Measurements from ENCODE around the gene MRPL21. TPM values are rescaled to one million over a fixed set of nuclear protein-coding genes. Genes with fewer than 3 reads are reported as not detected.
A peak's percentile ranks its signal among the peaks of the same experiment; 100 is the strongest.

The MRPL21 gene
- total and polyA plus RNA-seq, 9 of the 15 experiments (the other 6 are each of a cell fraction or from before 2014, with no cell fraction given), result 196 to 618 (median 232) TPM

DNA sequence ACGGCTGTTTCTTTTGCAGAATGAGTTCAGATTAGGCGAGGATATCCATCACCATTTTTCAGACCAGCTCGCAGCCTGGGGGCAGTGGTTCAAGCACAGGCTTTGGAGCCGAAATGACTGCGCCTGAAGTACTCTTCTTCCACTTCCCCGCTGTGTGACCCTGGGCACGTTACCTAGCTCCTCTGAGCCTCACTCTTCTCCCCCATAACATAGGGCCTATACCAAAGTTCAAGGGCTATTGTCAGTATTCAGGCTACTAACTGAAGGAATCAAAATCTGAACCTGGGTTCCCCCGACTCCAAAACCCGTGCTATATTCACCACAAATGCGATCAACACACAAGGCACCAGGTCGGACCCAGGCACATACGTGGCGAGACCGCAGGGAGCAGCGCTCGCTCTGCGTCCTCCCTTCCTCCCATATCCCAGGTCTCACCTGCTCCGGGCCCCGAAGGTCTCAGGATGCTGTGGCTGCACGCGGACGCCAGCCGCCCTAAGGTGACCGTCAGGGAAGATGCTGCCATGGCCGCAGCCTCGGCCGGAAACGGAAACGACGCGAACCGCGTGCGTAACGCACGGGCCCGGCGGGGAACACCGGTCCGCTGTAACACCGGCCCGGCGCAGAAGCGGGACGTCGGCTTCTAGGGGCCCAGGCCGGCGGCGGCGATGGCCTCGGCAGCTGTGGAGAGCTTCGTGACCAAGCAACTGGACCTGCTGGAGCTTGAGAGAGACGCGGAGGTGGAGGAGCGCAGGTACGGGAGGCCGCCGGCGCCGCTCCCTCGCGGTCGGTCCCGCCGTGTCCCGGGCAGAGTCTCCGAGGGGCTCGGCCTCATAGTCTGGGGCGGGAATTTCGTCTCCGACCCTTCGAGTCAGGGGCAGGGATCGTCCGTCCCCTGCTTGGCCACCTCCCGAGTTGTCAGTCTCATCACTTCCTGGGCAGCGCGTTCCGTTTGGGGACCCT is at the start of gene MRPL21, which contains the start of gene IGHMBP2 (continued):
- no peak for TF ChIP-seq BRF2 (IDR thresholded peaks at IDR 0.05; ENCODE audit: borderline replicate concordance, insufficient read depth, insufficient read length)
- TF ChIP-seq ELK1 (CRISPR knock-in tag; IDR thresholded peaks at IDR 0.05), result no peak
- TF ChIP-seq NFXL1 (CRISPR knock-in tag; IDR thresholded peaks at IDR 0.05), result no peak
- TF ChIP-seq LEF1 (IDR thresholded peaks at IDR 0.05), result no peak
- TF ChIP-seq ZNF140 (CRISPR knock-in tag; IDR thresholded peaks at IDR 0.05), result no peak
- TF ChIP-seq NFIX (CRISPR knock-in tag; IDR thresholded peaks at IDR 0.05; ENCODE audit: low read depth), result no peak
- TF ChIP-seq ZNF347 (CRISPR knock-in tag; IDR thresholded peaks at IDR 0.05; ENCODE audit: low read depth), result no peak
- TF ChIP-seq MEIS2 (IDR thresholded peaks at IDR 0.05; ENCODE audit: partially characterized antibody), result peak; percentile 7
- TF ChIP-seq, protein P1, sequence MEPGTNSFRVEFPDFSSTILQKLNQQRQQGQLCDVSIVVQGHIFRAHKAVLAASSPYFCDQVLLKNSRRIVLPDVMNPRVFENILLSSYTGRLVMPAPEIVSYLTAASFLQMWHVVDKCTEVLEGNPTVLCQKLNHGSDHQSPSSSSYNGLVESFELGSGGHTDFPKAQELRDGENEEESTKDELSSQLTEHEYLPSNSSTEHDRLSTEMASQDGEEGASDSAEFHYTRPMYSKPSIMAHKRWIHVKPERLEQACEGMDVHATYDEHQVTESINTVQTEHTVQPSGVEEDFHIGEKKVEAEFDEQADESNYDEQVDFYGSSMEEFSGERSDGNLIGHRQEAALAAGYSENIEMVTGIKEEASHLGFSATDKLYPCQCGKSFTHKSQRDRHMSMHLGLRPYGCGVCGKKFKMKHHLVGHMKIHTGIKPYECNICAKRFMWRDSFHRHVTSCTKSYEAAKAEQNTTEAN (CRISPR knock-in tag; IDR thresholded peaks at IDR 0.05), result no peak
- TF ChIP-seq, protein P2, sequence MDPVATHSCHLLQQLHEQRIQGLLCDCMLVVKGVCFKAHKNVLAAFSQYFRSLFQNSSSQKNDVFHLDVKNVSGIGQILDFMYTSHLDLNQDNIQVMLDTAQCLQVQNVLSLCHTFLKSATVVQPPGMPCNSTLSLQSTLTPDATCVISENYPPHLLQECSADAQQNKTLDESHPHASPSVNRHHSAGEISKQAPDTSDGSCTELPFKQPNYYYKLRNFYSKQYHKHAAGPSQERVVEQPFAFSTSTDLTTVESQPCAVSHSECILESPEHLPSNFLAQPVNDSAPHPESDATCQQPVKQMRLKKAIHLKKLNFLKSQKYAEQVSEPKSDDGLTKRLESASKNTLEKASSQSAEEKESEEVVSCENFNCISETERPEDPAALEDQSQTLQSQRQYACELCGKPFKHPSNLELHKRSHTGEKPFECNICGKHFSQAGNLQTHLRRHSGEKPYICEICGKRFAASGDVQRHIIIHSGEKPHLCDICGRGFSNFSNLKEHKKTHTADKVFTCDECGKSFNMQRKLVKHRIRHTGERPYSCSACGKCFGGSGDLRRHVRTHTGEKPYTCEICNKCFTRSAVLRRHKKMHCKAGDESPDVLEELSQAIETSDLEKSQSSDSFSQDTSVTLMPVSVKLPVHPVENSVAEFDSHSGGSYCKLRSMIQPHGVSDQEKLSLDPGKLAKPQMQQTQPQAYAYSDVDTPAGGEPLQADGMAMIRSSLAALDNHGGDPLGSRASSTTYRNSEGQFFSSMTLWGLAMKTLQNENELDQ (CRISPR knock-in tag; IDR thresholded peaks at IDR 0.05; ENCODE audit: borderline replicate concordance), result no peak; the same call in 1 of the 2 replicates
- TF ChIP-seq NFYB (IDR thresholded peaks at IDR 0.05; ENCODE audit: extremely low read depth, insufficient read length), result no peak
- peak; percentile 98 for TF ChIP-seq RB1 (IDR thresholded peaks at IDR 0.05; ENCODE audit: low read depth)
- TF ChIP-seq FOS (IDR thresholded peaks at IDR 0.05; ENCODE audit: extremely low read depth, insufficient read length), result no peak
- peak; percentile 53 for TF ChIP-seq HDAC3 (IDR thresholded peaks at IDR 0.05; ENCODE audit: borderline replicate concordance, partially characterized antibody)
- no peak; the same call in 1 of the 2 replicates for TF ChIP-seq MYNN (IDR thresholded peaks at IDR 0.05)
- TF ChIP-seq MYNN (CRISPR knock-in tag; IDR thresholded peaks at IDR 0.05), result no peak
- TF ChIP-seq PHB (CRISPR knock-in tag; IDR thresholded peaks at IDR 0.05), result no peak
- TF ChIP-seq IRF1 (CRISPR knock-in tag; IDR thresholded peaks at IDR 0.05; ENCODE audit: borderline replicate concordance), result no peak
- no peak for TF ChIP-seq ILF3 (IDR thresholded peaks at IDR 0.05; ENCODE audit: borderline replicate concordance)

All from K562 (cell line).